GM19463 (cell line): ENCODE measurements around the gene SZRD1.

Source experiments
- ATAC-seq: cut with Tn5 transposase; IDR thresholded peaks from one replicate; pipeline ENCODE4 v1.9.1; 2021; ENCODE audit warnings: mild to moderate bottlenecking, moderate library complexity; ENCODE audit not compliant: unreplicated experiment

Gene SZRD1

GRCh38 chr1:16367258-16367967, 371 bp downstream of the SZRD1 start:
- peak; percentile 46 for ATAC-seq

- no peak for ATAC-seq
Observed at GRCh38 chr1:16367968-16368890, 1.2 kb downstream of the SZRD1 start.

GRCh38 chr1:16369821-16370220, 2.8 kb downstream of the SZRD1 start:
- no peak for ATAC-seq

- no peak for ATAC-seq
Observed at GRCh38 chr1:16371725-16372124, 4.7 kb downstream of the SZRD1 start.

- ATAC-seq, result no peak
Observed at GRCh38 chr1:16372535-16373285, 5.7 kb downstream of the SZRD1 start.

- no peak for ATAC-seq
Observed at GRCh38 chr1:16374266-16374665, 7.2 kb downstream of the SZRD1 start.

- no peak for ATAC-seq
Observed at GRCh38 chr1:16375521-16376340, 8.7 kb downstream of the SZRD1 start.

GRCh38 chr1:16376971-16377370, 9.9 kb downstream of the SZRD1 start:
- ATAC-seq, result no peak

GRCh38 chr1:16378443-16378842, 11.4 kb downstream of the SZRD1 start:
- ATAC-seq, result no peak

GRCh38 chr1:16380868-16381267, 13.8 kb downstream of the SZRD1 start:
- no peak for ATAC-seq

- ATAC-seq, result no peak
Observed at GRCh38 chr1:16383888-16384287, 16.8 kb downstream of the SZRD1 start.

GRCh38 chr1:16385659-16386453, 18.8 kb downstream of the SZRD1 start:
- no peak for ATAC-seq

- no peak for ATAC-seq
Observed at GRCh38 chr1:16386454-16387113, 19.5 kb downstream of the SZRD1 start.

- ATAC-seq, result no peak
Observed at GRCh38 chr1:16387201-16388188, 20.5 kb downstream of the SZRD1 start.

GRCh38 chr1:16391411-16391810, 24.4 kb downstream of the SZRD1 start:
- no peak for ATAC-seq

GRCh38 chr1:16392740-16393569, 25.9 kb downstream of the SZRD1 start:
- no peak for ATAC-seq
